ENCODE results near the gene BMI1.

The BMI1 gene

GRCh38 chr10:22319980-22320558, 830 bp upstream of the BMI1 start:
- DNase-seq = no peak

GRCh38 chr10:22321156-22321923, 441 bp downstream of the BMI1 start:
- DNase-seq = peak; percentile 2

- DNase-seq = no peak
Measured at GRCh38 chr10:22321924-22322640, 1.2 kb downstream of the BMI1 start.

- DNase-seq = no peak
Measured at GRCh38 chr10:22322641-22323160, 1.8 kb downstream of the BMI1 start.

- DNase-seq = no peak
Measured at GRCh38 chr10:22323538-22324305, 2.8 kb downstream of the BMI1 start.

- no peak for DNase-seq
Measured at GRCh38 chr10:22324413-22324812, 3.5 kb downstream of the BMI1 start.

- no peak for DNase-seq
Measured at GRCh38 chr10:22324893-22325271, 4.0 kb downstream of the BMI1 start.

- DNase-seq = peak; percentile 30
Measured at GRCh38 chr10:22325272-22326144, 4.6 kb downstream of the BMI1 start.

GRCh38 chr10:22326145-22326702, 5.3 kb downstream of the BMI1 start:
- no peak for DNase-seq

- DNase-seq = no peak
Measured at GRCh38 chr10:22329150-22329549, 8.3 kb downstream of the BMI1 start.

- no peak for DNase-seq
Measured at GRCh38 chr10:22332116-22332692, 11.3 kb downstream of the BMI1 start.

GRCh38 chr10:22333167-22333974, 12.5 kb downstream of the BMI1 start:
- DNase-seq = no peak

- no peak for DNase-seq
Measured at GRCh38 chr10:22333975-22334282, 13.0 kb downstream of the BMI1 start.

- no peak for DNase-seq
Measured at GRCh38 chr10:22334414-22335172, 13.7 kb downstream of the BMI1 start.

GRCh38 chr10:22335173-22335933, 14.5 kb downstream of the BMI1 start:
- DNase-seq = no peak

- DNase-seq = no peak
Measured at GRCh38 chr10:22338185-22338900, 17.4 kb downstream of the BMI1 start.

GRCh38 chr10:22338931-22339330, 18.0 kb downstream of the BMI1 start:
- DNase-seq = no peak

GRCh38 chr10:22339761-22340328, 18.9 kb downstream of the BMI1 start:
- no peak for DNase-seq

Measured in DMS153 (cell line).